B cell (primary cell): ENCODE results near the gene RCVRN. TPM values are rescaled to one million over a fixed set of nuclear protein-coding genes. Genes with fewer than 3 reads are reported as not detected.

Source experiments
- ATAC-seq: fragments of 200-7000 bp; cut with Tn5 transposase; one replicate; pipeline ENCODE4 v1.10.0; 2021; ENCODE audit warnings: low read depth, mild to moderate bottlenecking, moderate number of reproducible peaks, moderate library complexity
- CTCF ChIA-PET: fragments of 350-600 bp; sonication (Branson Sonifier 250); formaldehyde crosslinking; loops from one replicate; lab custom pipeline; 2021; ENCODE audit warnings: antibody characterized with exemption, inconsistent platforms; lab: Charles Lee
- POLR2A ChIA-PET: fragments of 350-600 bp; sonication (Branson Sonifier 250); formaldehyde crosslinking; loops from one replicate; lab custom pipeline; 2021; ENCODE audit warnings: antibody characterized with exemption; lab: Charles Lee
- DNase-seq: peaks from one replicate; pipeline ENCODE4 v3.0.0; 2013
- H2AFZ ChIP-seq: 2 replicates; pipeline ENCODE4 v1.6.1; 2012; ENCODE audit warnings: mild to moderate bottlenecking, low read depth, low read length; ENCODE audit not compliant: insufficient read depth, poor library complexity, severe bottlenecking
- H3K27ac ChIP-seq, 2 donors: 1 replicate in 1 of 2; 2 replicates in 1 of 2; pipeline ENCODE4 v1.5.1; 2012 to 2013; ENCODE audit warnings: low read length in 2 of 2, mild to moderate bottlenecking in 2 of 2, moderate library complexity in 1 of 2
- H3K27me3 ChIP-seq, 4 experiments: fragments of 200-600 bp in 1 of 4; sonication (generic) in 1 of 4; replicated peaks in 1 of 4; 1 replicate in 2 of 4; 2 replicates in 2 of 4; pipeline versions ENCODE4 v1.6.1 to v1.7.0; 2013 to 2016; ENCODE audit warnings: low read length in 3 of 4, mild to moderate bottlenecking in 2 of 4, mixed read lengths in 1 of 4, moderate library complexity in 1 of 4; ENCODE audit not compliant: insufficient read depth in 4 of 4, control insufficient read depth in 3 of 4; ENCODE audit errors: control extremely low read depth in 1 of 4
- H3K36me3 ChIP-seq, 2 experiments: replicated peaks in 1 of 2; 1 replicate in 1 of 2; 2 replicates in 1 of 2; pipeline versions ENCODE4 v1.6.1 to v1.7.1; 2013; ENCODE audit warnings: low read length in 1 of 2; ENCODE audit not compliant: insufficient read depth in 2 of 2, control insufficient read depth in 1 of 2; ENCODE audit errors: control extremely low read depth in 1 of 2, extremely low read depth in 1 of 2
- H3K4me1 ChIP-seq, 2 donors: fragments of 200-600 bp in 1 of 2; sonication (generic) in 1 of 2; 1 replicate in 1 of 2; 2 replicates in 1 of 2; pipeline versions ENCODE4 v1.5.1 to v1.6.1; 2013 to 2017; ENCODE audit warnings: low read length in 2 of 2; ENCODE audit not compliant: control insufficient read depth in 2 of 2, insufficient read depth in 2 of 2
- H3K4me2 ChIP-seq: replicated peaks from 2 replicates; pipeline ENCODE3; 2012; ENCODE audit warnings: mild to moderate bottlenecking, low read depth, low read length; ENCODE audit not compliant: poor library complexity, severe bottlenecking
- H3K4me3 ChIP-seq, 5 experiments: fragments of 200-600 bp in 1 of 5; sonication (generic) in 1 of 5; 1 replicate in 3 of 5; 2 replicates in 2 of 5; pipeline versions ENCODE4 v1.5.1 to v1.7.0; 2011 to 2016; ENCODE audit warnings: low read length in 4 of 5, mild to moderate bottlenecking in 4 of 5, low read depth in 2 of 5, control low read depth in 1 of 5, moderate library complexity in 1 of 5; ENCODE audit not compliant: insufficient read depth in 1 of 5; ENCODE audit errors: control extremely low read depth in 1 of 5, extremely low read depth in 1 of 5
- H3K79me2 ChIP-seq: fragments of 200-600 bp; sonication (generic); one replicate; pipeline ENCODE4 v1.6.0; 2016; ENCODE audit warnings: low read length; ENCODE audit not compliant: control insufficient read depth, insufficient read depth
- H3K9ac ChIP-seq: fragments of 200-600 bp; sonication (generic); 2 replicates; pipeline ENCODE4 v1.6.1; 2017; ENCODE audit warnings: mild to moderate bottlenecking, low read length, moderate library complexity
- H3K9me3 ChIP-seq, 3 donors: one replicate each; pipeline versions ENCODE4 v1.6.1 to v1.7.1; 2013; ENCODE audit warnings: low read length in 2 of 3; ENCODE audit not compliant: control insufficient read depth in 2 of 3, insufficient read depth in 1 of 3; ENCODE audit errors: control extremely low read depth in 1 of 3
- H4K20me1 ChIP-seq: 2 replicates; pipeline ENCODE4 v1.6.0; 2012; ENCODE audit warnings: mild to moderate bottlenecking, low read length; ENCODE audit not compliant: insufficient read depth, control insufficient read depth, poor library complexity, severe bottlenecking
- H3K27ac Mint-ChIP-seq: one replicate; pipeline ENCODE4 v1.8.0; 2021; ENCODE audit warnings: mixed read lengths
- H3K27me3 Mint-ChIP-seq: one replicate; pipeline ENCODE4 v1.8.0; 2021; ENCODE audit warnings: mixed read lengths
- H3K4me1 Mint-ChIP-seq: one replicate; pipeline ENCODE4 v1.8.0; 2021; ENCODE audit warnings: mixed read lengths
- H3K4me3 Mint-ChIP-seq: one replicate; pipeline ENCODE4 v1.8.0; 2021; ENCODE audit warnings: mixed read lengths
- H3K9me3 Mint-ChIP-seq: one replicate; pipeline ENCODE4 v1.8.0; 2022; ENCODE audit warnings: mixed read lengths; ENCODE audit not compliant: insufficient read depth
- EZH2 ChIP-seq: IDR thresholded peaks from 2 replicates; pipeline ENCODE4 v1.6.1; 2012; ENCODE audit warnings: borderline replicate concordance, low read depth, mild to moderate bottlenecking, moderate library complexity, low read length; ENCODE audit not compliant: insufficient read depth, poor library complexity, severe bottlenecking
- WGBS: methylation state at CpG from one replicate; pipeline ENCODE4 v1.1.5; 2013; ENCODE audit warnings: missing lambda C conversion rate; ENCODE audit not compliant: insufficient coverage; 5-methylcytosine and 5-hydroxymethylcytosine counted together
- intact Hi-C: fragments of 100-400 bp; cut with micrococcal nuclease; formaldehyde crosslinking; loops from one replicate; pipeline ENCODE4 v1.10.0; 2022
- polyA plus RNA-seq: library from polyadenylated mRNA; depleted of rRNA; stranded (reverse); fragments of >200 nt; gene quantifications from 2 replicates; pipeline ENCODE4 v1.2.3, GENCODE V29; 2012
- total RNA-seq, 2 donors: library from RNA; stranded (reverse); fragments of 120-200 nt in 1 of 2; gene quantifications; 1 replicate in 1 of 2; 2 replicates in 1 of 2; pipeline versions ENCODE4 v1.2.3 to v1.2.4, GENCODE V29; 2013 to 2022
- TF ChIP-seq, protein P1 (sequence below): fragments of 200-600 bp; IDR thresholded peaks from one replicate; pipeline ENCODE4 v1.8.0; 2022; ENCODE audit warnings: antibody characterized with exemption, mild to moderate bottlenecking

RCVRN gene
- total and polyA plus RNA-seq, 2 donors (not counting 1 experiment from before 2014, with no cell fraction given): 0.16 TPM; not detected in 1

DNA sequence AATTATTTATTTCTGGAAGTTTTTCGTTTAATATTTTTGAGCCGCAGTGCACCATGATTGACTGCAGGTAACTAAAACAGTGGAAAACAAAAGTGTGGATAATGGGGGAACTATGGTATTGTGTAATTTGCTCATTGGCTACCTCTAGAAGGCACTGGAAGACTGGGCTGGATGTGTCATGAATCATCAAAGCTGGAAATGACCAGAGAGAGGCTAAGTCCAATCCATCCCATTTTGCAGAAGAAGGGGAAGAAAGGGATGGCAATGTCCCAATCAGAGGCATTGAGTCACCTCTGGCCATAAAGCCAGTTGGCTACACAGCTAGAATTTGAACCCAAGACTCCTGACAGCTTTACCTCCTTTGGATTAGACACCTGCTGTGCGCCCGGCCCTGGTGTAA lies 50.0 kb downstream of the RCVRN start:
- H2AFZ ChIP-seq: no peak overlapping the region
- no peak overlapping the region for H3K27ac ChIP-seq
- TF ChIP-seq EZH2: no peak
- TF ChIP-seq, protein P1, sequence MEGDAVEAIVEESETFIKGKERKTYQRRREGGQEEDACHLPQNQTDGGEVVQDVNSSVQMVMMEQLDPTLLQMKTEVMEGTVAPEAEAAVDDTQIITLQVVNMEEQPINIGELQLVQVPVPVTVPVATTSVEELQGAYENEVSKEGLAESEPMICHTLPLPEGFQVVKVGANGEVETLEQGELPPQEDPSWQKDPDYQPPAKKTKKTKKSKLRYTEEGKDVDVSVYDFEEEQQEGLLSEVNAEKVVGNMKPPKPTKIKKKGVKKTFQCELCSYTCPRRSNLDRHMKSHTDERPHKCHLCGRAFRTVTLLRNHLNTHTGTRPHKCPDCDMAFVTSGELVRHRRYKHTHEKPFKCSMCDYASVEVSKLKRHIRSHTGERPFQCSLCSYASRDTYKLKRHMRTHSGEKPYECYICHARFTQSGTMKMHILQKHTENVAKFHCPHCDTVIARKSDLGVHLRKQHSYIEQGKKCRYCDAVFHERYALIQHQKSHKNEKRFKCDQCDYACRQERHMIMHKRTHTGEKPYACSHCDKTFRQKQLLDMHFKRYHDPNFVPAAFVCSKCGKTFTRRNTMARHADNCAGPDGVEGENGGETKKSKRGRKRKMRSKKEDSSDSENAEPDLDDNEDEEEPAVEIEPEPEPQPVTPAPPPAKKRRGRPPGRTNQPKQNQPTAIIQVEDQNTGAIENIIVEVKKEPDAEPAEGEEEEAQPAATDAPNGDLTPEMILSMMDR: no peak
- H3K4me1 Mint-ChIP-seq: no peaks in the 10 kb centered on the region
- CTCF ChIA-PET: no interaction called here
- H3K27ac Mint-ChIP-seq: no peak overlapping the region
- no peak overlapping the region for H3K4me3 ChIP-seq
- H4K20me1 ChIP-seq: no peaks in the 10 kb centered on the region
- H3K9me3 ChIP-seq: peaks cover 0 to 5% (median 0%) of the 10 kb centered on the region in 3 donors
- DNase-seq (no peak), ATAC-seq (no peak)
- peaks cover 6% of the 10 kb centered on the region for H3K27me3 Mint-ChIP-seq
- intact Hi-C loops: no loop called here
- no peaks in the 10 kb centered on the region for H3K9me3 Mint-ChIP-seq
- no peaks in the 10 kb centered on the region for H3K36me3 ChIP-seq
- H3K79me2 ChIP-seq: no peaks in the 10 kb centered on the region
- 70% methylated on average over 4 of the region's 4 CpGs for WGBS
- POLR2A ChIA-PET: no interaction called here
- no peak overlapping the region for H3K9ac ChIP-seq
- no peaks in the 10 kb centered on the region for H3K4me1 ChIP-seq
- no peaks in the 10 kb centered on the region for H3K27me3 ChIP-seq
- no peak overlapping the region for H3K4me2 ChIP-seq
- no peak overlapping the region for H3K4me3 Mint-ChIP-seq

DNA sequence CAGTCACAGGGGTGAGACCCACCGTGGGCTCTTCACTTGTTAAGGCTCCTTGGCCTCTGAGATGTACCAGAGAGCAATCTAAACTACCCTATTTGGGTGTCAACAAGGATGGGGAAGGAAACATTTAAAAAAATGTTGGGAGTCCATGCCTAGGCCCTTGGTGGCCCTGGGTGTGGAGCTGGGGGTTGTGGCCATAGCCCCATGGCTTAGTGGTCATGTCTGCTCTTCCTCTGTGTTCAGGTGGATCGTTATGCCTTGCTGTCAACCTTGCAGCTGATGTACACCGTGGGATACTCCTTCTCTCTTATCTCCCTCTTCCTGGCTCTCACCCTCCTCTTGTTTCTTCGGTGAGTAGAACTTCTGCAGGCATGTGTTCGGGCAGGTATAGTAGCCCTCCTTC lies 50.8 kb downstream of the RCVRN start:
- ChIA-PET CTCF (no interaction called here), POLR2A (no interaction called here)
- TF ChIP-seq, protein P1: no peak
- no peak for TF ChIP-seq EZH2
- no peak overlapping the region for H3K4me3 Mint-ChIP-seq
- H3K27ac Mint-ChIP-seq: no peak overlapping the region
- H3K4me1 Mint-ChIP-seq: no peaks in the 10 kb centered on the region
- H3K9me3 ChIP-seq: no peaks in the 10 kb centered on the region
- no peaks in the 10 kb centered on the region for H3K27me3 ChIP-seq
- H3K9ac ChIP-seq: no peak overlapping the region
- no peaks in the 10 kb centered on the region for H3K4me1 ChIP-seq
- no peak overlapping the region for H2AFZ ChIP-seq
- H3K4me3 ChIP-seq: no peak overlapping the region
- H3K27me3 Mint-ChIP-seq: peaks cover 6% of the 10 kb centered on the region
- no peaks in the 10 kb centered on the region for H4K20me1 ChIP-seq
- DNase-seq (no peak), ATAC-seq (no peak)
- no peaks in the 10 kb centered on the region for H3K36me3 ChIP-seq
- whole genome bisulfite sequencing: 63% methylated on average over 1 of the region's 5 CpGs
- H3K9me3 Mint-ChIP-seq: no peaks in the 10 kb centered on the region
- no peak overlapping the region for H3K4me2 ChIP-seq
- no peak overlapping the region for H3K27ac ChIP-seq
- no peaks in the 10 kb centered on the region for H3K79me2 ChIP-seq
- intact Hi-C loops: no loop called here
